Measurements from ENCODE around the gene IGHMBP2. TPM values are rescaled to one million over a fixed set of nuclear protein-coding genes. Genes with fewer than 3 reads are reported as not detected.

The IGHMBP2 gene
- total and polyA plus RNA-seq, 2 experiments from 2014 or later, result 12.4 to 13.5 TPM

GRCh38 chr11:68976563-68976962 lies 72.9 kb downstream of the IGHMBP2 start:
- H3K9me2 ChIP-seq (replicated peaks; ENCODE audit: insufficient read depth), result no peaks in the 10 kb centered on the region

GRCh38 chr11:68977781-68978625 lies 74.3 kb downstream of the IGHMBP2 start:
- Histone ChIP-seq H2AFZ (no peak overlapping the region), H3K79me2 (no peaks in the 10 kb centered on the region), H3K27ac (no peak overlapping the region), H3K4me2 (no peak overlapping the region), H3K27me3 (no peaks in the 10 kb centered on the region), H4K20me1 (ENCODE audit: insufficient read depth, poor library complexity, severe bottlenecking) (no peaks in the 10 kb centered on the region), H3K4me1 (ENCODE audit: insufficient read depth) (no peaks in the 10 kb centered on the region), H3K9me2 (replicated peaks; ENCODE audit: insufficient read depth) (no peaks in the 10 kb centered on the region), H3K4me3 (no peak overlapping the region), H3K36me3 (replicated peaks; ENCODE audit: insufficient read depth, low read depth) (no peaks in the 10 kb centered on the region), H3K9me3 (ENCODE audit: low read depth) (no peaks in the 10 kb centered on the region)
- peak; percentile 1 for DNase-seq (ENCODE audit: low spot score)
- TF ChIP-seq EZH2phosphoT487 (IDR thresholded peaks at IDR 0.05; ENCODE audit: low read depth, severe bottlenecking, unreplicated experiment) (no peak), EZH2 (IDR thresholded peaks at IDR 0.05; ENCODE audit: borderline replicate concordance) (no peak), CTCF (IDR thresholded peaks at IDR 0.05; ENCODE audit: poor library complexity) (no peak)
- 88% methylated on average over 14 of the region's 14 CpGs for WGBS (ENCODE audit: low lambda C conversion rate, missing lambda C conversion rate)

More at GRCh38 chr11:68976563-68976962, 72.9 kb downstream of the IGHMBP2 start:
- Histone ChIP-seq H3K9me3 (ENCODE audit: low read depth) (no peaks in the 10 kb centered on the region), H3K27me3 (no peaks in the 10 kb centered on the region), H3K4me1 (ENCODE audit: insufficient read depth) (no peaks in the 10 kb centered on the region), H3K36me3 (replicated peaks; ENCODE audit: insufficient read depth, low read depth) (no peaks in the 10 kb centered on the region), H3K79me2 (no peaks in the 10 kb centered on the region), H2AFZ (no peak overlapping the region), H4K20me1 (ENCODE audit: insufficient read depth, poor library complexity, severe bottlenecking) (no peaks in the 10 kb centered on the region), H3K27ac (no peak overlapping the region), H3K4me2 (no peak overlapping the region), H3K4me3 (no peak overlapping the region)
- 72% methylated on average over 4 of the region's 4 CpGs for WGBS (ENCODE audit: low lambda C conversion rate, missing lambda C conversion rate)
- DNase-seq (ENCODE audit: low spot score), result peak; percentile 8
- TF ChIP-seq EZH2 (IDR thresholded peaks at IDR 0.05; ENCODE audit: borderline replicate concordance), result no peak
- no peak for TF ChIP-seq EZH2phosphoT487 (IDR thresholded peaks at IDR 0.05; ENCODE audit: low read depth, severe bottlenecking, unreplicated experiment)
- TF ChIP-seq CTCF (IDR thresholded peaks at IDR 0.05; ENCODE audit: poor library complexity), result no peak

- H4K20me1 ChIP-seq (ENCODE audit: insufficient read depth, poor library complexity, severe bottlenecking), result no peaks in the 10 kb centered on the region
- no peak overlapping the region for H3K4me3 ChIP-seq
- peak; percentile 1 for DNase-seq (ENCODE audit: low spot score)
- no peak overlapping the region for H3K27ac ChIP-seq
- 88% methylated on average over 5 of the region's 5 CpGs for WGBS (ENCODE audit: low lambda C conversion rate, missing lambda C conversion rate)
- H2AFZ ChIP-seq, result no peak overlapping the region
- no peaks in the 10 kb centered on the region for H3K9me2 ChIP-seq (replicated peaks; ENCODE audit: insufficient read depth)
- TF ChIP-seq EZH2 (IDR thresholded peaks at IDR 0.05; ENCODE audit: borderline replicate concordance) (no peak), EZH2phosphoT487 (IDR thresholded peaks at IDR 0.05; ENCODE audit: low read depth, severe bottlenecking, unreplicated experiment) (no peak)
- no peaks in the 10 kb centered on the region for H3K36me3 ChIP-seq (replicated peaks; ENCODE audit: insufficient read depth, low read depth)
- no peaks in the 10 kb centered on the region for H3K79me2 ChIP-seq
- H3K4me2 ChIP-seq, result no peak overlapping the region
- H3K27me3 ChIP-seq, result no peaks in the 10 kb centered on the region
- no peaks in the 10 kb centered on the region for H3K4me1 ChIP-seq (ENCODE audit: insufficient read depth)
- no peaks in the 10 kb centered on the region for H3K9me3 ChIP-seq (ENCODE audit: low read depth)
Measured at GRCh38 chr11:68978626-68978930, 74.9 kb downstream of the IGHMBP2 start.

- Histone ChIP-seq H2AFZ (no peak overlapping the region), H3K4me2 (no peak overlapping the region)
Measured at GRCh38 chr11:68978931-68979594, 75.4 kb downstream of the IGHMBP2 start.

More at GRCh38 chr11:68978931-68979594, 75.4 kb downstream of the IGHMBP2 start:
- Histone ChIP-seq H3K36me3 (replicated peaks; ENCODE audit: insufficient read depth, low read depth) (no peaks in the 10 kb centered on the region), H3K79me2 (no peaks in the 10 kb centered on the region), H3K9me3 (ENCODE audit: low read depth) (no peaks in the 10 kb centered on the region), H3K4me3 (no peak overlapping the region), H3K27me3 (no peaks in the 10 kb centered on the region), H3K27ac (no peak overlapping the region), H3K9me2 (replicated peaks; ENCODE audit: insufficient read depth) (no peaks in the 10 kb centered on the region), H4K20me1 (ENCODE audit: insufficient read depth, poor library complexity, severe bottlenecking) (no peaks in the 10 kb centered on the region), H3K4me1 (ENCODE audit: insufficient read depth) (no peaks in the 10 kb centered on the region)
- 80% methylated on average over 15 of the region's 15 CpGs for WGBS (ENCODE audit: low lambda C conversion rate, missing lambda C conversion rate)
- peak; percentile 4 for DNase-seq (ENCODE audit: low spot score)
- TF ChIP-seq CTCF (IDR thresholded peaks at IDR 0.05; ENCODE audit: poor library complexity), result no peak
- no peak for TF ChIP-seq EZH2phosphoT487 (IDR thresholded peaks at IDR 0.05; ENCODE audit: low read depth, severe bottlenecking, unreplicated experiment)
- no peak for TF ChIP-seq EZH2 (IDR thresholded peaks at IDR 0.05; ENCODE audit: borderline replicate concordance)
